ENCODE measurements around the gene PLCB3. TPM values are rescaled to one million over a fixed set of nuclear protein-coding genes. Genes with fewer than 3 reads are reported as not detected.

Gene PLCB3
- total and polyA plus RNA-seq, 4 donors: 16.9 to 32.3 (median 28.3) TPM

DNA sequence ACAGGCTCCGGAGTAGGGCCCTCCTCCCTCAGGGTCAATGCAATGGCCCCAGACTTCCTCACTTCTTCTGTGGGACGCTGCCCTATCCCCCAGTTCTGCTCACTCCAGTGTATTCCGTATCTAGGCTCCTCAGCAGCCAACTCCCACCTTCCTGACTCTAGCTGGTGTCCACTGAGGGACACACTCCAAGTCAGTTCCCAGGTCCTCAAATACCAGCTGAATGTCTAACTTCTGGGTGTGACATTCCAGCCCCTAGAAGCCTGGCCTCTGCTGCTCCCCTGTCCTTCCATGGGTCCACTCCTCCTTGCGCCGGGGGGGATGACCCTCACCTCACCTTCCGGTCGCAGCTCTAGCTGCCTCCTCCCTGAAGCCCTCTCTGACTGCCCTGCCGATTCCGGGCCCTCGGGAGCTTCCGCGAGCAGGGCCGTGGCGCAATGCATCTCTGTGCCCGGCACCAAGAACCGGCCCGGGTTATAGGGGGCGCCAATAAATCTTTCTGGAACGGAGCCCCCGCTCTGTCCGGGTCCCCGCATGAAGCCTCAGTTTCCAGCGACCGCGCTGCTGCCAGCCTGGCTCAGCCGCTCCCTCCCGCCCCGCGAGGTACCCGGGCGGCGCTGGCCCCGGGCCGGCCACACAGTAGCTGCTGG, 17.7 kb downstream of the PLCB3 start:
- H3K4me1 ChIP-seq (ENCODE audit: control insufficient read depth in 1 of 2, insufficient read depth in 2 of 2, low read length in 2 of 2): no peaks in the 10 kb centered on the region
- H3K4me3 ChIP-seq (ENCODE audit: low read length in 2 of 2): peak overlapping the region; percentile 46 to 49
- H3K27me3 ChIP-seq (ENCODE audit: control insufficient read depth in 1 of 2, insufficient read depth in 2 of 2, low read length in 1 of 2): no peaks in the 10 kb centered on the region
- intact Hi-C loops (cut with DNase I): loop anchor here in 1 of 2 donors (2.0 kb wide), 1 partner anchor 18 kb away; the partner anchor contains the start of gene PLCB3
- WGBS, 2 donors: 1% methylated on average over 34 of the region's 34 CpGs
- peak; percentile 26 for ATAC-seq (ENCODE audit: low FRiP score)
- peak overlapping the region in 1 of 2 donors; percentile 72 for H3K27ac ChIP-seq (ENCODE audit: low read depth in 1 of 2, low read length in 2 of 2)
- H3K9me3 ChIP-seq (ENCODE audit: control insufficient read depth, low read length): no peaks in the 10 kb centered on the region
- peaks cover 0 to 3% of the 10 kb centered on the region in 2 donors for H3K36me3 ChIP-seq (ENCODE audit: control insufficient read depth in 1 of 2, insufficient read depth in 2 of 2, low read length in 1 of 2)
- peak; percentile 81 to 88 for DNase-seq

DNA sequence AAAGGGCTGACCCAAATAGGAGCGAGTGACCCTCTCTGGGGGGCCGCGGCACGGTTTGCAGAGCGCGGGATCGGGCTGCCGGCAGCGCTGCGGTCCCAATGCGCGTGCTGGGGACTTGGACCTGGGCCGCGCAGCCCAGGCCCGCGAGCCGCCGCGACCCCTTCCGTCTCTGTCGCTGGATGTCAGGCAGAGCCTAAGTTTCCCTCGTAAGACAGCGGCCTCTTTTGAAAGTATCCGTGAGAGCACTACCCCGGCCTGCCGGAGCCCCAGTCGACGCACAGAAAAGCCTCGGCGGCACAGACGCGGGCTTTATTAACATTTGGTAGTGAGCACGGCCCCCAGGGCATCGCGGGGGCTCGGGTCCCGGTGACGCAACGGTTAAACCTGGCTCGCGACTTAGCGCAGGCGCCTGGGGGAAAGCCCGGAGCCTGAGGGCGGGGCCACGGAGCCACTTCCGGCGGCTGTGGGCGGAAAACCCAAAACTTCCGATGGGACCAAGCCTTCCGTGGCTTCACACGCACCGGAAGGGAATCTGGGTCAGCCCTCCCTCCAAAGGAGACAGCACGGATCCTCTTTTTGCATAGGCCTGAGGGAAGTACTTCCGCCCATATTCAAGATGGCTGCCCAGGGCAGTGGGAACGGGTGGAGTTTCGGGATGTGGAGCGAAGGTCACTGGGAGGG, 18.4 kb downstream of the PLCB3 start:
- Histone ChIP-seq H3K27me3 (ENCODE audit: control insufficient read depth in 1 of 2, insufficient read depth in 2 of 2, low read length in 1 of 2) (no peaks in the 10 kb centered on the region), H3K4me3 (ENCODE audit: low read length in 2 of 2) (peak overlapping the region; percentile 46 to 49), H3K4me1 (ENCODE audit: control insufficient read depth in 1 of 2, insufficient read depth in 2 of 2, low read length in 2 of 2) (no peaks in the 10 kb centered on the region), H3K36me3 (ENCODE audit: control insufficient read depth in 1 of 2, insufficient read depth in 2 of 2, low read length in 1 of 2) (peaks cover 0 to 3% of the 10 kb centered on the region in 2 donors), H3K9me3 (ENCODE audit: control insufficient read depth, low read length) (no peaks in the 10 kb centered on the region), H3K27ac (ENCODE audit: low read depth in 1 of 2, low read length in 2 of 2) (peak overlapping the region in 1 of 2 donors; percentile 92)
- DNase-seq (peak; percentile 98 to 99), ATAC-seq (ENCODE audit: low FRiP score) (peak; percentile 93)
- intact Hi-C loops (cut with DNase I): loop anchor here in 1 of 2 donors (1.0 to 2.0 kb wide), 2 partner anchors 19 to 28 kb away; partner anchors contain the start of genes FKBP2 and PLCB3
- 0% methylated on average over 54 to 58 of the region's 58 CpGs for WGBS, 2 donors

DNA sequence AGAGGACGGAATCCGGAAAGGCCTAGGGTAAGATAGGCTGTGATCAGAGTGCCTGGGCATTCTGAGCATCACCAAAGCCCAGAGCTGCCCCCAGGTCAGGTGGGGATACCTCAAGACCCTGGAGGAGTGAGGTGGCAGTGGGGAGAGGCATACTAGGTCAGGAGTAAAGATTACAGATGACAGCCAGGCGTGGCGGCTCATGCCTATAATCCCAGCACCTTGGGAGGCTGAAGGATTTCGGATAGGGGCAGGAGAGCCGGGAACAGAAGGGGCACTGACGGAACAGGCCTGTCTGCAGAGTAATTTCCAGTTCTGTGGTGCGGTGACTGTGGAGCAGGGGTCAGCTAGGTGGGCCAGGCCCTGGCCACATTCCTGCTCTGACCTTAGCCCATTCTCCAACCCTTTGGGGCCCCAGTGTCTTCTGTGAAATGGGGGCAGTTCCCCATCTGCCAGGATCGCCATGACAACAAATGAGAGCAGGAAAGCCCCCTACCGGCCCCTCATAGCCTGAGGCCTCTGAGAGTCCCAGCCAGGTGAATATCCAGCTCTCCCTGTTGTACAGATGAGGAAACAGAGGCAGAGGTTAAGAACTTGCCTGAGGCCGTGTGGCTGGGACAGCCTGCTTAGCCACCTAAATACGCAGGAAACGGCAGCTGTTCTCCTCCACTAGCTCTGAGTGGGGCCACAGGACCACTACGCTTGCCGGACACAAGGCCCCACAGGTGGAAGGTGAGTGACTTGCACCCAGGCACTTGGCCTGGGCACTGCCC, 23.9 kb downstream of the PLCB3 start:
- intact Hi-C loops (cut with DNase I): no loop called here
- WGBS, 2 donors: 86 to 89% methylated on average over 15 of the region's 15 CpGs
- Histone ChIP-seq H3K4me1 (ENCODE audit: control insufficient read depth in 1 of 2, insufficient read depth in 2 of 2, low read length in 2 of 2) (no peaks in the 10 kb centered on the region), H3K27ac (ENCODE audit: low read depth in 1 of 2, low read length in 2 of 2) (no peak overlapping the region), H3K9me3 (ENCODE audit: control insufficient read depth, low read length) (no peaks in the 10 kb centered on the region), H3K36me3 (ENCODE audit: control insufficient read depth in 1 of 2, insufficient read depth in 2 of 2, low read length in 1 of 2) (peaks cover 0 to 2% of the 10 kb centered on the region in 2 donors), H3K27me3 (ENCODE audit: control insufficient read depth in 1 of 2, insufficient read depth in 2 of 2, low read length in 1 of 2) (no peaks in the 10 kb centered on the region), H3K4me3 (ENCODE audit: low read length in 2 of 2) (no peak overlapping the region)
- ATAC-seq (ENCODE audit: low FRiP score) (no peak), DNase-seq (no peak)

DNA sequence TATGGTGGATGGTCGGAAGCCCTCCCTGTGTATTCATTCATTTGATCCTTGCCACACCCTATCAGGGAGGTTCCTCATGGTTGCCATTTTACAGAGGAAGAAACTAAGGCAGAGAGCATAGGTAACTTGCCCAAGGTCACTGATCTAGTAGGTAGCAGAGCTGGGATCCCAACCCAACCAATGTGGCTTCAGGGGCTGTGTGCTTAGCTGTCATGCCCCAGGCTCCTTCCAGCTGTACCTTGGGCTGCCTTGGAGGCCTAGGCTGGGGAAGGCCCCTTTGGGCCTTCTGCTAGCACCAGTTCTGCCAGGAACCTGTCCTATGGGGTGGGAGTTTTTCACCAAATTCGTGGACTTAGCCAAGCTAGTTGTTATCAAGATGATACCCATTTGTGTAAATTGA, 24.5 kb downstream of the PLCB3 start:
- no peak for DNase-seq
- Histone ChIP-seq H3K9me3 (ENCODE audit: control insufficient read depth, low read length) (no peaks in the 10 kb centered on the region), H3K27ac (ENCODE audit: low read depth in 1 of 2, low read length in 2 of 2) (no peak overlapping the region), H3K27me3 (ENCODE audit: control insufficient read depth in 1 of 2, insufficient read depth in 2 of 2, low read length in 1 of 2) (no peaks in the 10 kb centered on the region), H3K4me3 (ENCODE audit: low read length in 2 of 2) (no peak overlapping the region), H3K36me3 (ENCODE audit: control insufficient read depth in 1 of 2, insufficient read depth in 2 of 2, low read length in 1 of 2) (peaks cover 0 to 2% of the 10 kb centered on the region in 2 donors), H3K4me1 (ENCODE audit: control insufficient read depth in 1 of 2, insufficient read depth in 2 of 2, low read length in 2 of 2) (no peaks in the 10 kb centered on the region)
- no peak for ATAC-seq (ENCODE audit: low FRiP score)
- intact Hi-C loops (cut with DNase I): no loop called here
- WGBS, 2 donors: 79 to 88% methylated on average over 2 of the region's 2 CpGs

DNA sequence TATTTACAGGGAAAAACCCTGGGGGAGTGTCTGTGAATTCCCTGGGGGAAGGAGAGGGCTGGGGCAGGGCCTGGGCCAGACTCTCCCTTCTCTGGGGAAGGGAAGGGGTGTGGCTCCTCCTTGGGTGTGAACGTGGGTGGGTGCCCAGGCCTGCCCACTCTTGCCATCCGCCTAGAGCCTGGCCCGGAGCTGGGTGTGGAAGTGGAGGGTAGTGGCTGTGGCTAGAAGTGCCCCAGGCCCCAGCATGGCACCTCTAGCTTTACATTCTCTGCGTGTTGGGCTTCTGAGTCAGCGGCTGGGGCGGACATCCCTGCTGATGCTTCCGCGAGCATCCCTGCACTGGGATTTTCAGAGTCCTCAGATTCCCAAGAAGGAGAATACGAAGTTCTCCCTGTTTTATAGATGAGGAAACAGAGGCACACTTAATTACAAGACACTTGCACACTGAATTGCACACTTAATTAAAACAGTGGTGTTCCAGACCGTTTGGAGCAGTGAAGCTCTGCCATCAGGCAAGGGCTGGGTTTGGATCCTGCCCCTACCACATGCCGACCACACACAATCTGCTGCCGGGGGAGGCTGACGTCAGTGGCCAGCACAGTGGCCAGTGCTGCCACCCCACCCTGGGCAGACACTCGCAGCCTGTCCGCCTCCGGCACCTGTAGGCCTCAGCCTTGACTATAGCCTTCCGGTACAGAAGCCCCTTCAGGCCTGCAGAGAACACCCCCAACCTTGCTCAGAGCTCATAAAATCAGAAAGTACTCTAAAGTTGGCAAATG, 25.5 kb downstream of the PLCB3 start:
- Histone ChIP-seq H3K4me3 (ENCODE audit: low read length in 2 of 2) (no peak overlapping the region), H3K27me3 (ENCODE audit: control insufficient read depth in 1 of 2, insufficient read depth in 2 of 2, low read length in 1 of 2) (no peaks in the 10 kb centered on the region), H3K36me3 (ENCODE audit: control insufficient read depth in 1 of 2, insufficient read depth in 2 of 2, low read length in 1 of 2) (peaks cover 0 to 2% of the 10 kb centered on the region in 2 donors), H3K9me3 (ENCODE audit: control insufficient read depth, low read length) (no peaks in the 10 kb centered on the region), H3K4me1 (ENCODE audit: control insufficient read depth in 1 of 2, insufficient read depth in 2 of 2, low read length in 2 of 2) (no peaks in the 10 kb centered on the region), H3K27ac (ENCODE audit: low read depth in 1 of 2, low read length in 2 of 2) (no peak overlapping the region)
- DNase-seq: no peak
- no peak for ATAC-seq (ENCODE audit: low FRiP score)
- intact Hi-C loops (cut with DNase I): no loop called here
- 75 to 76% methylated on average over 17 of the region's 17 CpGs for whole genome bisulfite sequencing, 2 donors

DNA sequence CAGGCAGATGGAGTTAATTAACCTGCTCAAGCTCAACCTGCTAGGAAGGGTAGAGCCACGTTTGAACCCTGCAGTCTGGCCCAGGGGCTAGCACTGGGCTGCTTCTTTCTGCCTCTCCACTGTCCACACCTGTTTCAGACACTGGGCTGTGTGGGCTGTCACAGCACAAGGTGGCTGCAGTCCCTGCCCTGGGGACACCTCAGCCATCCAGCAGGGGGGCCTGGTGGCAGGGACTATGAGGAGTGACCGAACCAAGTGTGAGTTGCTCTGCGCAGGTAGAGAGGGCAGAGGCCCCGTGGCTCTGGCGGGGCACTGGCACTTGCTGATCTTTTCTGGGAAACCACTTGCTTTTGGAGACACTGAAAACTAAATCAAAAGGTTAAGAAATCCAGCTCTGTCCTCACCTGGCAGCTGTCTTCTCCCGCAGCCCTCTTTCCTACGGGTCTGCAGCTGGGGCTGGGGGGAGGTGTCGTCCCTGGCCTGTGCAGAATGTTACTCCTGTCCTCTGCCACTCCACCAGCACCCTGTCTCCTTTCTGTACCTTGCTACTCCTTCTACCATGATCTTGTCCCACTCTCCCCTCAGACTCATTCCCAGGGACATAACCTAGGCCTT, 27.4 kb downstream of the PLCB3 start:
- H3K9me3 ChIP-seq (ENCODE audit: control insufficient read depth, low read length): no peaks in the 10 kb centered on the region
- H3K36me3 ChIP-seq (ENCODE audit: control insufficient read depth in 1 of 2, insufficient read depth in 2 of 2, low read length in 1 of 2): peaks cover 0 to 2% of the 10 kb centered on the region in 2 donors
- no peak overlapping the region for H3K27ac ChIP-seq (ENCODE audit: low read depth in 1 of 2, low read length in 2 of 2)
- ATAC-seq (ENCODE audit: low FRiP score) (no peak), DNase-seq (no peak)
- no peaks in the 10 kb centered on the region for H3K4me1 ChIP-seq (ENCODE audit: control insufficient read depth in 1 of 2, insufficient read depth in 2 of 2, low read length in 2 of 2)
- intact Hi-C loops (cut with DNase I): no loop called here
- WGBS, 2 donors: 82 to 85% methylated on average over 8 of the region's 8 CpGs
- H3K4me3 ChIP-seq (ENCODE audit: low read length in 2 of 2): no peak overlapping the region
- no peaks in the 10 kb centered on the region for H3K27me3 ChIP-seq (ENCODE audit: control insufficient read depth in 1 of 2, insufficient read depth in 2 of 2, low read length in 1 of 2)

DNA sequence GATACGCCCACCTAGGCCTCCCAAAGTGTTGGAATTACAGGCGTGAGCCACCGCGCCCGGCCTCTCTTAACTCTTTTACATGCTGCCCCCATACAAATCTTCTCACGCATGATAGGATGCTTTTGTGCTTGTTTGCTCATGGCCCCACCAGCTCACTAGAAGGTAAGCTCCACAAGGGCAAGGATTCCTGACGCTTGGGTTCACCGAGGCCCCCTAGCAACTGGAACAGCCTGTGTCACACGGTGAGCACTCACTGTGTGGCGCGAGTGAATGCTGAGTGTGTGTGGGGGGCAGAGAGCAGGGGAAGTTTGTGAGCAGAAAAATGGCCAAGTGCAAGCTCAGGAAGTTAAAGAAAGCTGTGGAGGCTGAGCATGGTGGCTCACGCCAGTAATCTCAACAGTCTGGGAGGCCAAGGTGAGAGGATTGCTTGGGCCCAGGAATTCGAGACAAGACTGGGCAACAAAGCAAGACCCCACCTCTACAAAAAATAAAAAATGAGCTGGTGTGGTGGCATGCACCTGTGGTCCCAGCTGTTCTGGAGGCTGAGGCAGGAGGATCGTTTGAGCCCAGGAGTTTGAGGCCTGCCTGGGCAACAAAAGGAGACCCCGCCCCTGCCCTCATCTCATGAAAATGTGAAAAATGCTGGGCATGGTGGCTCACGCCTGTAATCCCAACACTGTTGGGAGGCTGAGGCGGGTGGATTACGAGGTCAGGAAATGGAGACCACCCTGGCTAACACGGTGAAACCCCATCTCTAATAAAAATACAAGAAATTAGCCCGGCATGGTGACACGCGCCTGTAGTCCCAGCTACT, 30.8 kb downstream of the PLCB3 start:
- no peaks in the 10 kb centered on the region for H3K9me3 ChIP-seq (ENCODE audit: control insufficient read depth, low read length)
- no peaks in the 10 kb centered on the region for H3K36me3 ChIP-seq (ENCODE audit: control insufficient read depth in 1 of 2, insufficient read depth in 2 of 2, low read length in 1 of 2)
- 92 to 93% methylated on average over 22 of the region's 22 CpGs for WGBS, 2 donors
- no peak for ATAC-seq (ENCODE audit: low FRiP score)
- H3K4me1 ChIP-seq (ENCODE audit: control insufficient read depth in 1 of 2, insufficient read depth in 2 of 2, low read length in 2 of 2): no peaks in the 10 kb centered on the region
- DNase-seq: no peak
- H3K27ac ChIP-seq (ENCODE audit: low read depth in 1 of 2, low read length in 2 of 2): no peak overlapping the region
- no peaks in the 10 kb centered on the region for H3K27me3 ChIP-seq (ENCODE audit: control insufficient read depth in 1 of 2, insufficient read depth in 2 of 2, low read length in 1 of 2)
- intact Hi-C loops (cut with DNase I): no loop called here
- H3K4me3 ChIP-seq (ENCODE audit: low read length in 2 of 2): no peak overlapping the region
